ENCODE data around the gene SNX32. TPM values are rescaled to one million over a fixed set of nuclear protein-coding genes. Genes with fewer than 3 reads are reported as not detected.

SNX32 gene
- polyA plus RNA-seq, result 1 to 10 TPM in 2 of 3 donors, under 1 TPM in 1; 0.30 to 1.7 (median 1.6) TPM

DNA sequence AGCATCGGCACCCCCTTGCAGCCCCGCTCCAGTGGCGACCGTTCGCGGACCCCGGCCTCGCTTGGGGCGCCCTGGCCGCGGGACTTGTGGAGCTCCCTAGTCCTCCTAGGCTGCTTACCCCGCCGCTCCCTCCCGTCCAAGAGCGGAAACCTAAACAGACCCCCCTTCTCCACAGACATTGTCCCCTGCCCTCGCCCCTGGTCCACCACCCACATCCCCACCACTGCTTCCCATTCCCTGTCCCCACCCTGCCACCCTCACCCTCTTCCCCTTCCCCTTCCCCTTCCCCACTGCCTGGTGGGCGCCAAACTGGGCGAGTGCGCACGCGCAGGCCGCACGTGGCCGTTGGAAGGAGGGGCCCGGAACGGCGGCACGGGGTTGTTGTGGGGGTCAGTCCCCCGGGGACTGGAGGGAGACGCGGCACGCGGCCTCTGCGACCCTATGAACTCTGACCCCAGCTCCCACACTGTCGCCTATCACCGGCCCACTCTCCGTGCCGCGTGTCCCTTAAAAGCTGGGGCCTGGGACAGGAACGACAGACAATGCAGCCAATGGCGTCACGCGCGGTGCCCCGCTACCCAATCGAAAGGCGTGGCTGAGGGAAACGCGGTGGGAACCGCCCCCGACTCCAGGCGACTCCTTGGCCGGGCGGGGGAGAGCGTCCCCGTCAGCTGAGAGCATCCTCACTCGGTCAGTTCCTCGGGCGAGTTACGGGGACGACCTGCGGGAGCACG lies at the start of gene SNX32:
Gene SNX32, plus strand, starts transcription at position 667 of the 734 bp plus-strand sequence. CDS start 103 bp downstream, outside the sequence.
- peak; percentile 93 to 94 (median 94) for DNase-seq
- H3K4me1 Mint-ChIP-seq, result peaks cover 7 to 8% of the 10 kb centered on the region in 2 donors
- peaks cover 2 to 9% (median 8%) of the 10 kb centered on the region in 3 donors for H3K27me3 Mint-ChIP-seq (ENCODE audit: low read depth in 3 of 3)
- H3K9me3 Mint-ChIP-seq, result peaks cover 0 to 1% (median 0%) of the 10 kb centered on the region in 6 donors
- no peak within 1 kb of the TSS for H3K4me3 Mint-ChIP-seq
- no peaks in the 10 kb centered on the region for H3K36me3 Mint-ChIP-seq
- H3K27ac Mint-ChIP-seq, result peak within 1 kb of the TSS in 3 of 6 donors; percentile 46 to 80 (median 73)

DNA sequence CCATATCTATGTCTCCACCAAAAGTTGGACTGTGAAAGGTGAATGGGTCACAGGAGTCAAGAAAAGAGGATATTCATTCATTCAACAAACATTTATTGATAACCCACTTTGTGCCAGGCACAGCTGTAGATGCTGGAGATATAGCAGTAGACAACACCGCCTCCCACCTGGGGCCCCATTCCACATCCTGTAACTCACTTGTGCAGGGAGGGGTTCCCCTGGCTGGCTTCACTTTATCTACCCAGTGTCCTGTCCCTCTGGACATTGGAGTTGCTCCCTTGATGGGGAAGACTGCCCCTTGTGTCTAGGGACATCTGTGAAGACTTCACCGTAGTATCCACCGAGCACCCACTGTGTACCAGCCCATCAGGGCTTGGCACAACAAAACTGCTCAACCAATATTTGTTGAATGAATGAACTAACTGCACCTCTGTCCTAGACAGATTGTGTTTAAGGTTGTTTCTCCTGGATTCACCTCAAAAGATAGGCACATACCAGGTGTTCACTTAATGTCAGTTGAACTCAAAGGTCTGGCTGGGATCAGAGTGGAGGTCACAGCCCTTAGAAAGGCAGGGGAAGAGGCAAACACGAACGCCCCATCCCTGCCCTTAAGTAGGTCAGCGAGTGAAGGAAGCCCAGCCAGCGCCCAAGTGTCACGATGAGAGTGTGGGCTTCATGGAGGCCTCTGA lies 48.3 kb upstream of the SNX32 start:
- Mint-ChIP-seq H3K27ac (no peak overlapping the region), H3K9me3 (peaks cover 0 to 2% (median 0%) of the 10 kb centered on the region in 6 donors)

DNA sequence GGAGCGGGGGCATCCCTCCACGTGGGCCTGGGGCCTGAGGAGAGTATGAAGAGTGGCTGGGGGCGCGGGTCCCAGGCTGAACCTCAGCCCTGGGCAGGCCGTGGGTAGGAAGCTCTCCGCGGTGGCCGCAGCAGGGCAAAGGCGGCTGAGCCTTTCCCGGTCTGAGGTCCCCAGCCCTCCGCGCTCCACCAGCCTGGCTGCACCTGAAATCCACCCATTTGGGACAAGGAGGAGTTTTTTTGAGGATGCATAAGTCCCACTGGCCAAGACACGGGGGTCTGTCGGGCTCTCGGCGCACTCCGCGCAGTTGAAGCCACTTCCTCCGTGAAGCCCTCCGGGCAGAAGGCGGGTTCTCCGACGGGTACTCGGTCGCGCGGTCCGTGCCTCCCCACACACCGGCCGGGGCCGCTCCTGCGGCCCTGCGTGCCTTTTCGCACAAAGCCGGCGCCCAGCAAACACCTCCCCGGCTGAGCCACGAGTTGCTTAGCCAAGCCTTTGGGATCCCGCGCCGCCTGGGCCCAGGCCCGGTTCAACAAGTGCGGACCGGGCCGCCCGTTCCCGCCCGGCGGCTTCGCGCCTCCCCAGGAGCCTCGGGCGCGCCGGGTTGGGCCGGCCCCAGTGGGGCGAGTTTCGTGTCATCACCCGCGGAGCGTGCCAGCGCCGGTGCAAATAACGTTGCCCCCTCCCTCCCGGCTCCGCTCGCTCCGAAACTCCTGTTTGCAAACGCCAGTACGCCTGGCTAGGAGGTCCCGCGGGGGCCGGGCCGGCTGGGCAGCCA lies 47.6 kb upstream of the SNX32 start:
- Mint-ChIP-seq H3K27ac (no peak overlapping the region), H3K9me3 (peaks cover 0 to 2% (median 0%) of the 10 kb centered on the region in 6 donors), H3K4me1 (peaks cover 12 to 20% of the 10 kb centered on the region in 2 donors), H3K36me3 (no peaks in the 10 kb centered on the region), H3K27me3 (ENCODE audit: low read depth in 3 of 3) (peaks cover 15 to 30% (median 22%) of the 10 kb centered on the region in 3 donors), H3K4me3 (peak overlapping the region; percentile 18 to 76 (median 70))
- DNase-seq, result peak in 2 of 3 donors; percentile 14 to 18

More for the DNA sequence above, 48.3 kb upstream of the SNX32 start:
- DNase-seq, result no peak
- peak overlapping the region; percentile 51 to 76 (median 70) for H3K4me3 Mint-ChIP-seq
- H3K36me3 Mint-ChIP-seq, result no peaks in the 10 kb centered on the region
- H3K27me3 Mint-ChIP-seq (ENCODE audit: low read depth in 3 of 3), result peaks cover 15 to 28% (median 22%) of the 10 kb centered on the region in 3 donors
- H3K4me1 Mint-ChIP-seq, result peaks cover 12 to 15% of the 10 kb centered on the region in 2 donors

DNA sequence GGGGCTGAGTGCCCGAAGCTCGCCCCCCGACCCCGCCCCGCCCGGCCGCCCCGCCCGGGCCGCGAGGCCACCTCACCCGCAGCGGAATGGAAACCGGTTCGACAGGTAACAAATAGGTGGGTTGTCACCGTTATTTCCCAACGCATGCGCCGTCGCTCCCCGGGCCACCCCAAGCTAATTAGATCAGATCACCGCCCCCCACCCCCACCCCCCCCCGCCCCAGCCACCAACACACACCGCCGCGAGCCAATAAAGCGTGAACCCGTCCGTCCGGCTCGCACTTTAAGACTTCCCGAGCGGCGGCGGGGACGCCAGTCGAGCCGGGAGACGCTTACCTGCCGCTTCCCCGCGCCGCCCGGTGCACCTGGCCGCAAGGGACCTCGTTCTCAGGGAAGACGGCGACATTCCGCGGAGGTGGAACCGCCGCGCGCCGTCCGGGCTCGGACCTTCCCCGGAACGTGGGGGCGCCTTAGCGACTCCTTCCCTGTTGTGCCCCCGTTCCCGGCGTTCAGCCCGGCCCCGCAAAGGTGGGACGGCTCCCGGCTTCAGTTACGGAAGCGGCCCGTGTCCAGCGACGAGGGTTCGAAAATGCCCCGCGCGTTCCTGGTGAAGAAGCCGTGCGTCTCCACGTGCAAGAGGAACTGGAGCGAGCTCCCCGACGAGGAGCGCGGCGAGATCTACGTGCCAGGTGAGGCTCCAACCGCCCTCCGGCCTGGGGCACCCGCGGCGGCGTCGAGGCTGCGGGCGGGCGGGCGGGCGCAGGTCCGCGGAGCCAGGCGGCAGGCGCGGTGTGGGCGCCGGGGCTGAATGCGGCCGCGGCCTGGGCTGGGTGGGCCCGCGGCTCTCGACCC lies 46.8 kb upstream of the SNX32 start, which contains the start of gene OVOL1:
Gene OVOL1, plus strand, starts transcription at position 278 of the 851 bp plus-strand sequence. Its CDS starts 311 bp downstream, at position 589.
- peaks cover 15 to 32% (median 22%) of the 10 kb centered on the region in 3 donors for H3K27me3 Mint-ChIP-seq (ENCODE audit: low read depth in 3 of 3)
- H3K36me3 Mint-ChIP-seq, result no peaks in the 10 kb centered on the region
- peak in 2 of 3 donors; percentile 17 to 27 for DNase-seq
- peaks cover 0 to 1% (median 0%) of the 10 kb centered on the region in 6 donors for H3K9me3 Mint-ChIP-seq
- peaks cover 20 to 25% of the 10 kb centered on the region in 2 donors for H3K4me1 Mint-ChIP-seq
- H3K4me3 Mint-ChIP-seq, result peak within 1 kb of the TSS; percentile 18 to 80 (median 75)
- H3K27ac Mint-ChIP-seq, result no peak within 1 kb of the TSS

DNA sequence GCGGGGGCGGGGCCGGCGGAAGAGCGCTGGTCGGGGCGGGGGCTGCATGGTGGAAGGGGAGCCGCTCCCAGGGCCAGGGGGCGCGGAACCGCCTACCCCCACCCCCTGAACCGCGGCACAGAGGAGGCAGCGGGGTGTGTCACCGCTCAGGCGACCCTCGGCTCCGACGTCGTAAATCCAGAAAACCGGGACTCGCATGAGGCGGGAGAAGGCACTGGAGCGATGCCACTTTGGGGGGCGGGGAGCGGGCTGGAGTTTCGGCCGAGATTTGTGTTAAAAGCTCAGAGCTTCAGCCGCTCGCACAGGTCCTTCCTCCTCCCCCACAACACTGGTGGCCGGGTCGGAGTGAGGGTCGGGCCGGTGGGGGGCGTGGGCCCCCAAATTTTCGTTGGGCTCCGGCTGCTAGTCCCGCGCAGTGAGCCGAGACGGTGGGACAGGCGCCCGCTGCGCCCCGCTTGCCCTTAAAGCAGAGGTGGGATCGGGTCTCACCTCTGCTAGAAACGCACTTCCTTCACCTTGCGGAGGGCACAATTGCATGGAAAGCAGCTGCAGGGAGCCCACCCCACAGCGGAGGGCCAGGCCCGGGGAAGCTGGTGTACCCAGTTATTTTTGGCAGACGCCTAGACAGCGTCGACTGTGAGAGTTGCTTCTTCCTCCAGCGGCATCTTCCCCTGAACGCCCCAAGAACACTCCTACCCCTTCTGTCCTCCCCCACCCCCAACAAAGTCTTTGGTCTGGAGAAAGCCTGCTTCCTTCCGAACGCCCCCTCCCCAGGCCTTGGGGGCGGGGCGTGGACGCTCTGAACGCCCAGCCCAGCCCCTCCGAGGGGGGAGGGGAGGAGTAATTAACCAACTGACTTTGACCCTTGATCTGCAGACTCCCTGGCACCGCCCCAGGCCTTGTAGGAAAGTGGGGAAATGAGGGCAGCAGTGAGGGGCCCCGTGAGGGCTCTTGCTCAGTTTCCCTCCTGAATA lies 45.8 kb upstream of the SNX32 start:
- H3K4me1 Mint-ChIP-seq, result peaks cover 24 to 30% of the 10 kb centered on the region in 2 donors
- H3K9me3 Mint-ChIP-seq, result no peaks in the 10 kb centered on the region
- no peaks in the 10 kb centered on the region for H3K36me3 Mint-ChIP-seq
- no peak for DNase-seq
- no peak overlapping the region for H3K27ac Mint-ChIP-seq
- peaks cover 15 to 32% (median 22%) of the 10 kb centered on the region in 3 donors for H3K27me3 Mint-ChIP-seq (ENCODE audit: low read depth in 3 of 3)
- H3K4me3 Mint-ChIP-seq, result peak overlapping the region; percentile 62 to 86 (median 75)

DNA sequence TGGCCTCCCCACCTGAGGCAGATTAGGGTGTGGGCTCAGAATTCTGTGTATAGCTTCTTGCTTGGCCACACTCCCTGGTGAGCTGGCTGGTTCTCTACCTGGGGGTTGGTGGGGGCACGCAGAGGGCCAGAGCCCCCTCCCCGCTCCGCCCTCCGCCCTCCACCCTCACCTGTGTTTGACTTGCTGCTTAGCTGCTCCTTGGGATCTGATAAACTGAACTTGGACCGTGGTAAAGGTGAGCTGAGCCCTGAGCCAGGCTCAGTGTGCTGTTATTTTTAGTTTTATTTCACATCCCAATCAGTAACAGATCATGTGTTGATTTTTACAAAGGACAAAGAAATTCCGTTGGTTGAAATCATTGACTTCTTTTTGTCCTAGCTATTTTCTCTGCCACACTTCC lies 44.9 kb upstream of the SNX32 start:
- peaks cover 24 to 30% of the 10 kb centered on the region in 2 donors for H3K4me1 Mint-ChIP-seq

DNA sequence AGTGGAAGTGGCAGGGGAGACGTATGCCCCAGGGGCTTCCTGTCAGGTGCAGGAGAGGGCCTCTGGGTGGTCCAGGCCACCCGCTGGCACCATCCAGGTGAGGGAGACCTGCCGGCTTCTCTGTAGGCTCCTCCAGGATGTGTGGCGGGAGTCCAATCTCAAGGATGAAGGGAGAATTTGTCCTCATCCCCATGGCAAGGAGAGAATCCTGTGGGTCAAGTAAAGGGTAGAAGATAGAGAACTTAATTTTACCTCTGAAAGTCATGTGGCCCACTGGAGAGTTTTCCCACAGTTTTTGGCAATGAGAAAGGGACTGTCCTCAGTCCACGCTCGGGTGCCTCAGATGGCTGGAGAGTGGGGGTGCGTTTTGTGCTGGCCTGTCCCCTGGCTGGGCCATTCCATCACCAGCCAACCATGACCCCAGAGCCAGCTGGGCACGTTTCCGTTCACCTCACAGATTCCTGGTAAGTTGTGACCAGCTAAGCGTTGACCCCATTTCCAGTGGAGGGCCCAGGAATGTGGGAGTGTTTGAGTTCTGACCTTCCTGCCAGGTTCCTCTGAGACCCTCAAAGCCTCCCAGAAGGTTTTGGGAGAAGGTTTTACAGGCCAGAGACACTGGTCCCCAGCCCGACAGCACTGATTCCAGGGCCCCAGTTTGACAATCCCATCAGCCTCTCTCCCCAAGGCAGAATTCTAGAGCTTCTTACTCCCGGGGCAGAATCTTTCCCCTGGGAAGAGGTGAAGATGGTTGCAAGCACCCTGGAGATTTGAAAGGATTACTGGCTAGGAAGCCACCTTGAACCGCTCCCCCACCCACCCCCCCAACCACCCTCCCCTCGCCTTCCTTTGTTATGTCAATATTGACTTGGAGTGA lies 44.3 kb upstream of the SNX32 start:
- no peak for DNase-seq
- peaks cover 24 to 30% of the 10 kb centered on the region in 2 donors for H3K4me1 Mint-ChIP-seq
- H3K36me3 Mint-ChIP-seq, result no peaks in the 10 kb centered on the region
- peaks cover 13 to 29% (median 17%) of the 10 kb centered on the region in 3 donors for H3K27me3 Mint-ChIP-seq (ENCODE audit: low read depth in 3 of 3)
- peak overlapping the region in 2 of 5 donors; percentile 50 to 65 for H3K4me3 Mint-ChIP-seq
- no peak overlapping the region for H3K27ac Mint-ChIP-seq
- H3K9me3 Mint-ChIP-seq, result no peaks in the 10 kb centered on the region

More for the DNA sequence above, 44.9 kb upstream of the SNX32 start:
- DNase-seq, result no peak
- H3K27me3 Mint-ChIP-seq (ENCODE audit: low read depth in 3 of 3), result peaks cover 14 to 32% (median 19%) of the 10 kb centered on the region in 3 donors
- no peak overlapping the region for H3K27ac Mint-ChIP-seq
- no peaks in the 10 kb centered on the region for H3K36me3 Mint-ChIP-seq
- no peaks in the 10 kb centered on the region for H3K9me3 Mint-ChIP-seq
- H3K4me3 Mint-ChIP-seq, result peak overlapping the region in 3 of 5 donors; percentile 43 to 65 (median 50)

DNA sequence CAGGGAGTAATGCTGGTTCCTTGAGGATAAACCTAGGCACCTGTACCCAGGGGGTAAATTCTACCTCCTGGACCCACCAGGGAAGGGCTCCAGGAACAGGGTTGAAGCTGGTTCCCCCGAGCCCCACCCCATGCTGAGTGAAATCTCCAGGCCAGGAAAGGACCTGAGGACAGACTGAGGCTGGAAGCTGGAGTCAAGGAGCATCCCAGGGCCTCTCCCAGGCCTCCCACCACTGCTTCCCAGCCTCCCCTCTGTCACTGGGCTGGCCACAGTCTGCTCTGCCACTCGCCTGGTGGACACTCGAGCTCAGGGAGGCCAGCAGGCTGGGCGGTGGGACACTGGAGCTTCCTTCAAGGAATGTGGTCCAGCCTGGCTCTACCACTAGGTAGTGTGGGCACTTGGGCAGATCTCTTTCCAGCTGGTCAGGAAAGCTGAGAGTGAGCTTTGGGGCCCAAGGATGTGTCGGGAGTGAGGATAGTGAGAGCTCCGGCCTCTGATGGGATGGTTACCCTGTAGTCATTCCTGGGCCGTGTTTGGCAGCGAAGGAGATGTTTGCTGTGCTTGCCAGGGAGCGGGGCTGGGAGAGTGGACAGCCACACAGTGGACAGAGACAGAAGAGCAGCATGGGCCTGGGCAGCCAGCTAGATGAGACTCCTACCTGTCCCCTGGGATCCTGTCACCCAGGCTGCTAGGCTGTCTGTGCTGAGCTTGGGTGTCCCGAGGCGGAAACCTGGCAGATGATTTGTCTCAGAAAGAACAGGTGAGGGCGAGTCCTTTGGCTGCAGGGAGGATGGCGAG lies 43.5 kb upstream of the SNX32 start:
- DNase-seq, result no peak
- peaks cover 23 to 30% of the 10 kb centered on the region in 2 donors for H3K4me1 Mint-ChIP-seq
- no peaks in the 10 kb centered on the region for H3K36me3 Mint-ChIP-seq
- H3K4me3 Mint-ChIP-seq, result peak overlapping the region in 1 of 5 donors; percentile 53
- H3K27me3 Mint-ChIP-seq (ENCODE audit: low read depth in 3 of 3), result peaks cover 13 to 27% (median 16%) of the 10 kb centered on the region in 3 donors
- no peaks in the 10 kb centered on the region for H3K9me3 Mint-ChIP-seq
- peak overlapping the region in 1 of 6 donors; percentile 44 for H3K27ac Mint-ChIP-seq

DNA sequence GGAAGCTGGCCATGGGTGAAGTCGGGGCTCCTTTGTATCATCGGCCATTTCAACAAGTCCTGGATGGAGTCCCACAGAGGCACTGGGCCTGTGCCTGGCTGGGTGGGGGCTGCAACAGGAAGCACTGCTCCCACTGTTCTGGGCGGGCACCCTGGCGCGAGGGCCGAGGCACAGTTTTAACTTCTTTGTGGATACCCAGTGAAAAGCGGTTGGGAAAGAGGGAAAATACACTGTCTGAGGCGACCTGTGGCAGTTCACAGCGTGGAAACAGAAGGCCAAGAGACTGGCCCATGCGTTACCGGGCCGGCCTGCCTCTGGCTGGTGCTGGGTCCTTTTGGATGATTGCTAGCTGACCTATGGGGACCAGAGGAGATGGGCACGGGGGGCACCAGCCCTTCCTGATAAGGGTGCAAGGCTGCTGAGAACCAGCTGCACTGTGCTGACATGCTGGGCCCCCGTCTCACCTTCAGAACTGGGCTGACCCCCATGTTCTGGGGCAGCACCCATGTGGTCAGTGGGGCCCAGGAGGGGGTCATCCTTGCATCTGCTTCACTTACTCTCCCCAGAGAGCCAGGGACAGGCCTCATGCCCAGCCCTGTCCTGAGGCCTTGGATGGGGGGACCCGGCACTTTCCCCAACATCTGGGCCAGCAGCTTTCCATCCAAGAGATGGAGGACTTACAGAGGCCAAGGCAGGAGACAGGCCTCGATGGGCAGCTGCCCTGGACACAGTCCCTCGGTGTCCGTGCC lies 42.7 kb upstream of the SNX32 start:
- peak overlapping the region in 4 of 6 donors; percentile 5 to 76 (median 46) for H3K27ac Mint-ChIP-seq
- H3K4me3 Mint-ChIP-seq, result peak overlapping the region in 3 of 5 donors; percentile 20 to 53 (median 41)
- DNase-seq, result no peak
- no peaks in the 10 kb centered on the region for H3K36me3 Mint-ChIP-seq
- H3K4me1 Mint-ChIP-seq, result peaks cover 18 to 22% of the 10 kb centered on the region in 2 donors
- H3K9me3 Mint-ChIP-seq, result no peaks in the 10 kb centered on the region
- peaks cover 7 to 19% (median 9%) of the 10 kb centered on the region in 3 donors for H3K27me3 Mint-ChIP-seq (ENCODE audit: low read depth in 3 of 3)
